GM18867 (cell line): ENCODE data around the gene KIF1A.
"Not testable (repeated sequence)": the region's sequence is repeated elsewhere in the genome, so short reads cannot be mapped to it uniquely, and the experiment has no call there.

Experiments
- ATAC-seq: cut with Tn5 transposase; IDR thresholded peaks from one replicate; pipeline ENCODE4 v1.9.1; 2021; ENCODE audit warnings: mild to moderate bottlenecking, moderate library complexity; ENCODE audit not compliant: unreplicated experiment

KIF1A gene

DNA sequence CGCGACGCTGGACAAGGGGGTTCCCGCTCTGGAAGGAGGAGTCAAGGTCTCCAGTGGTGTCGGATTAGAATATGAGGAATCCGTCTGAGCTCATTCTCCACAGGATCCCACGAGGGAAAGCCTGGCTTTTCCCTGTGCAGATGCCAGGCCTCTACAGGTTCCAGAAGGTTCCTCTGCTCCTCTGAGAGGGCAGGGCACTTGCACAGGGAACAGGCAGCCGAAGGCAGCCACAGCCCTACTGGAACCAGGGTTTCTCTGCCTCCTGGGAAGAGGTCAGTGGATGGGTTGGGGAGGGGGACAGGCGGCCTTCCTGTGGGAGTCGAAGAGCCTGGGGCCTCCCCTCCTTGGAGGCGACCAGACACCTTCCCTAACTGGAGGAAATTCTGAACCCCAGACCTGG is 130.0 kb downstream of the KIF1A start:
- ATAC-seq, result no peak

DNA sequence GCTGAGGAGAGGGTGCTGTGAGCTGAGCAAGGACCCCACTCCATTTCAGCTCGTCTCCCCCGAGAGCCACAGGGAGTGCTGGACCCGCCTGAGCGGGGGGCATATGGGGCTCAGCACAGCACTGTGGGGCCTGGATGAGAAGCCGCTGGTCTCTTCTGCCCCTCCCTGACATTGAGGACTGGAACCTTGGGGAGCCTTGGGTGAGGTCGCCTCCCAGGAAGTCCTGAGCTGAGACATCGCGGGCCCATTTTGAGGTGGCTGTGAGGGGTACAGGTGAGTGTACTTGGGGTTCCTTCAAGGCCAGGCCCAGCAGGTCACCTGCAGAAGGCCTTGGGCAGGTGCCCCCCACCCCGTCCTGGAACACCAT is 131.5 kb downstream of the KIF1A start:
- no peak for ATAC-seq

DNA sequence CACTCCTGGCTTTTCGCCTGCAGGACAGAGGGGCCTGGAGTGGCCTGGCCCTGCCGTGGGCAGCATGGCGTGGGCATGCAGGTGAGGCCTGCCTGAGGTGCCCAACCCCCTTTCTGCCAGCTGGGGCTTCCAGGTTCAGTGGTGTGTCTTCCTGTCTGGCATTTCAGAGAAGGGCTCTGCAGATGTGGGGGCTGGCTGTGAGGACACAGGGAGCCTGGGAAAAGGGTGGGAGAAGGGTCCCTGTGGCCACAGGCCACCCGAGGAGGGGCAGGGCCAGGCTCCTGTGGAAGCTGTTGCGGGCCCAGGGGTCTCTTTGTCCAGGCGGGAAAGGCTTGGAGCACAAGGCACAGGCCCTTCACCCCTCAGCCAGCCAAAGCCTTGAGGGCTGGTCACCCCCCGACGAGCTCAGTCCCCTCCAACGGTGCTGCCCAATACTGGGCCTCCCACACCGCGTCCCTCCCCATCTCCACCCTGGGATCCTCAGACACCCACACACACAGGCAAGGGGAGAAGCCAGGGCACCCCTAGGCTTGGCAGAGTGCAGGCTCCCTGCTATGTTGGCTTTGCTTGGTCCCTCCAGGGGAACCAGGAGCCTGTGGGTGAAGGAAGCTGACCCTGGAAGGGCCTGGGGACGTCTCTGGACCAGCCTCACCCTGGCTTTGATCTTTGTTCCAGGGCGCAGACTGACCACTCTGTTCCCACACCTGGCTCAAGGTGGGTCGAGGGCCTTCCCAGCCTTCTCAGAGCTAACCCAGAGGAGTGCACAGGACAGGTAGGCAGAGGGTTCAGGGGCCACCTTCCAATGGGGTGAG is 132.1 kb downstream of the KIF1A start:
- no peak for ATAC-seq

DNA sequence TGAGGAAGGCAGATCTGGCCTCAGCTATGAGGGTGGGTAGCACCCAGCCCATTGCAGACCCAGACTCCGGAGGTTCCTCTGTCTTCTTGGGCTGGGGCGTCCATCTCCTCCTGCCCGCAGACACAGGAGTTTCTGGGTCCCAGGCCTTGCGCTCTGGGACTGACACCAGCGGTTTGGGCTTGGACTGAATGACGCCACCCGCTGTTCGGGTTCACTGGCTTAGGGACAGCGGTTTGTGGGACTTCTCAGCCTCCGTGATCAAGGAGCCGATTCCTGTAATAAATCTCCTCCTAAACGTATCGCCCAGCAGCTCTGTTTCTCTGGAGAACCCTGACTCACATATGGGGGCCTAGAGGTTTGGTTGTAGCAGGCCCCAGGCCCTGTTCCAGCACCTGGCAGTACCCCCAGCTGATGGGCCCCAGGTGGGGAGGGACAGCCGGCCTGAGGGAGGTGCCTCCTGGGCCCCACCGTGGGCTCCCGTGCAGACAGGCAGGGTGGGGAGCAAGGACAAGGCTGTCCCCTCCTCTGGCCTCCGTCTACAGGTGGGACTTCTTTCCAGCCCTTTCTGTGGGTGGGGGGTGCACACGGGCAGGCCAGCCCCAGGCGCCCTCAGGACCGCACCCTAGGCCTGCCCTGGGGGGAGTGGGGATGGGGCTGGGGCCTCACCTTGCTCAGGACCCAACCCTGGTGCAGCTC is 132.8 kb downstream of the KIF1A start:
- ATAC-seq, result no peak

DNA sequence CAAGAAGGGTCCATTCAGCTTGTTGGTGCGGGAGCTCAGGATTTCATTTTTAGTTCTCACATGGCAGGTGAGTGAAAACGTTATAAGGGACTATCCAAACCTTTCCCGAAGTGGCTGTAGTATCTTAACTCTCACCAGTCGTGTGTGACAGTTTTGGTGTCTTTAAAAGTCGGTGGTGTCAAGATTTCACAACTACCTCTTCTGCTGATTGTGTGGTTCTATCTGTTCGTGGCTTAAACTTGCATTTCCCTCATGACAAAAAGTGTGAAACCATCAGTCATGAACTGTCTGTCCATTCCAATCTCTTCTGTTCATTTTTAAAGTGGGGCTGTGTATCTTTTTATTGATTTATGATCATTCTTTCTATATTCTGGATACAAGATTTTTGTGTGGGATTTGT is 133.6 kb downstream of the KIF1A start:
- no peak for ATAC-seq

DNA sequence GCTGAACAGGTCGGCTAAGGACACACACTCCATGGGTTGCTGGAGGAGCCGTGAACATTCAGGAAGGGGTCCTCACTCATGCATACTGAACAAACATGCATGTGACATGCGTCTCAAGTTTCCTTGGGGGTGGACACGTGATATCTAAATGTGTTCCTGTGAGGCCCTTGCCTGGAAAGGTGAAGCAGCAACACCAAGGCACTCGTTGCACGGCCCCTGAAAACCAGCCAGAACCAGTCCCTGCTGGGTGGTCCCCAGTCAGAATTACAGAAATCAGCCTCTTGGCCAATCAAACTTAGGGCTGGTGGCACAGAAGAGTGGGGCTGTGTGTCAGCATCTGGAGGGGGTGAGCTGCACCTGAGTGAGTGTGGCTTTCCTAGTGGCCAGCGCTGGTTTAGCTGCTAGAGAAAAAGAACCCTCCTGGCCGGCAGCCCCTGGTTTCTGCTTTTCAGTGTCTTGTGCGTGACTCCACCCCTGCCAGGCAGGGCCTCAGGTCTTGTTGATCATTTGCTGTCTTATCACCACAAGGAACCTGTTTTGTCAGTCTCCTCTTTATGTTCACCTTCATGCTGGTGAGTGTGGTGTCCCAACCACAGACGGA is 134.1 kb downstream of the KIF1A start:
- ATAC-seq, result no peak

DNA sequence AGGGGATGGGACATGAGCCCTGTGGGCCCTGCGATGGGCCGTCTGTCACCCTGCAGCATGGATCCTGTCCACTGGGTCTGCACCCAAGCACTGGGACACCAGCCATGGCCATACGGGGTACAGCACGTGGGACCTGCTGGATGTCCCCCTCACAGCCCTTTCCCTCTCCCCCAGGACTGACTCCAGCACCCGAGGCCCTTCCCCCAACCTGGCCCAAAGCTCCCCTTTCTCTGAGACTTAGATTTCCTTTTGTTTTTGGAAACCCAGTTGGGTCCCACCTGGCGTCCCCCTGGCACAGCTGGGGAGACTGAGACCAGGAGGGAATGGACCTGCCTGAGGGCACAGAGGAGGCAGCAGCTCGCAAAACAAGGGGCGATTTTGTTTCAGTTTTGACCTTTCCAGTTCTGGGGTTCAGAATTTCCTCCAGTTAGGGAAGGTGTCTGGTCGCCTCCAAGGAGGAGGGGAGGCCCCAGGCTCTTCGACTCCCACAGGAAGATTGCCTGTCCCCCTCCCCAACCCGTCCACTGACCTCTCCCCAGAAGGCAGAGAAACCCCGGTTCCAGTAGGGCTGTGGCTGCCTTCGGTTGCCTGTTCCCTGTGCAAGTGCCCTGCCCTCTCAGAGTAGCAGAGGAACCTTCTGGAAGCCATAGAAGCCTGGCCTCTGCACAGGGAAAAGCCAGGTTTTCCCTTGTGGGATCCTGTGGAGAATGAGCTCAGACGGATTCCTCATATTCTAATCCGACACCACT is 135.9 kb downstream of the KIF1A start:
- ATAC-seq, result not testable (repeated sequence)

DNA sequence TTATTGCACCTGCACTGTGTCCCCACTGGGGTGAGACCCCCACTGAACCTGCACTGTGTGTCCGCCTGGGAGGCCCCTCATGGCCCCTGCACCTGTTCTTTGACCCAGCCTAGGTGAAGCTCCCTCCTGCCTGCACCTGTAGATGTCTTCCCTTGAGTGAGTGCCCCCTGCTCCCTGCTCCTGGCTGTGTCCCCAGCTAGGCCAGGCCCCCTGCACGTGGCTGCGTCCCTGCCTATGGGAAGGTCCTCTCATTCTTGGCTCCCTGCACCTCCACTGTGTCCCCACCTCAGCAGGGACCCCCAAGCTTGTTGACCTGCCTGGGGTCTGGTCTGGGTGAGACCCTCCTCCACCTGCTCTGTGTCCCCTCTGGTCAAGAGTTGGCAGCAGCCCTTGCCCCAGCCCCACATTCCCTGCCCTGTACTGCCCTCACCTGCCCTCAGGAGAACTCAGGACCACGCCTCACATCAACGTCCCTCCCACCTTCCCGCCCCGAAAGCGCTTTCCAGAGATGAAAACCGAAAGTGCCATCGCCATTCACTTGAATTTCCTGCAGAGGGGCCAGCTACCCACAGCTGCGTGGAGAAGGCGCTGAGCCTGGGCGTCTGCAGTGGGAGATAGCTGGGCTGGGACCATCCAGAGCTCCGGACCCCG is 136.6 kb downstream of the KIF1A start:
- not testable (repeated sequence) for ATAC-seq

DNA sequence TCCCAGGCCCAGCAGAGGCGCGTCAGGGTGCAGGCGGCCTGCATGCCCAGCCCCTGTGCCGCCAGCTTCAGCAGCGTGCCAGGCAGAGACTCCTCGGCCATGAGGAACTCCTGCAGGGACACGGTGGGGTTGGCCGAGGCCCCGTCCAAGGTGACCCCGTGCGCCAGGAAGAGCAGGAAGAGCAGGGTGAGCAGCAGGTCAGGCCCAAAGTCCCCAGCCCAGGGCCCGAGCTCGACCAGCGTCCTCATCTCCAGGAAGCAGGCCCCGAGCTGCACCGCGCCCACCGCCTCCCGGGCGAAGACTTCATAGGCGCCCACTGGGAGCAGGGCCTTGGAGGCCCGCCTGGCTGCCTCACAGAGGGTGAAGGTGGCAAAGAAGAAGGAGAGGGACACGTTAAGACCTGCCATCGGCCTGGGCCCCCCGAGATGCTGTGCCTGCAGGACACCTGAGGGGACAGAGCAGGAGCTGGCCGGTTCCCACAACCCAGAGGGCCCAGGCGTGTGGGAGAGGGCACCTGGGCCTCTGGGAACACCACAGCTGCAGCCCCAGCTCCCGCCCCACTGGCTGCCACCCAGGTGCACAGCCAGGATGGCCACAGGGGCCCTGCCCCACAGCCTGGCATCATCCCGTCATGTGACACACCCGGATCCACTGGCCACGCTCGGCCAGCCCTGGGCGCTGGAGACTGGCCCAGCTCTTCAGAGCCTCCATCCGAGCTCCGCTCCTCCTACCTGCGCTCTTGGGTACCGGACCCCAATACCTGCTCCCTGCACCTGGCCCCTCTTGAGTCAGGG is 137.4 kb downstream of the KIF1A start, which contains the start of gene AQP12B:
AQP12B (minus strand) TSS at position 455 of the 794 bp plus-strand sequence; CDS start at position 407, 48 bp downstream.
- not testable (repeated sequence) for ATAC-seq

DNA sequence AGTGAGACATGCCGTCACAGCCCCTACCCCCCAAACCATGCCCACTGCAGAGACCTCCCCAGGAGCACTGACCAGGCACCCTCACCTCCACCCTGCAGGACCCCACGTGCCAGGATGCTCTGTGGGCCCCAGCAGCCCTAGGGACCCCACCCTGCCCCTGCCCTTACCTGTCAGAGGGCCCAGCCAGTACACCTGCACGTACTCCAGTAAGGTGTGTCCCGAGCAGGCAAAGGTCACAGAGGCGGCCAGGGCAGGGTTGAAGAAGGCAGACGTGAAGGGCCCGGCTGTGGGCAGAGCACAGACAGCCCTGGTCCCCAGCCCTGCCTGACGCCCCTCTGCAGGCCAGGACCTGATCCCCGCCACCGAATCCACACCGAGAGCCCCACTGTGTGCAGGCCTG is 139.8 kb downstream of the KIF1A start:
- ATAC-seq, result not testable (repeated sequence)

DNA sequence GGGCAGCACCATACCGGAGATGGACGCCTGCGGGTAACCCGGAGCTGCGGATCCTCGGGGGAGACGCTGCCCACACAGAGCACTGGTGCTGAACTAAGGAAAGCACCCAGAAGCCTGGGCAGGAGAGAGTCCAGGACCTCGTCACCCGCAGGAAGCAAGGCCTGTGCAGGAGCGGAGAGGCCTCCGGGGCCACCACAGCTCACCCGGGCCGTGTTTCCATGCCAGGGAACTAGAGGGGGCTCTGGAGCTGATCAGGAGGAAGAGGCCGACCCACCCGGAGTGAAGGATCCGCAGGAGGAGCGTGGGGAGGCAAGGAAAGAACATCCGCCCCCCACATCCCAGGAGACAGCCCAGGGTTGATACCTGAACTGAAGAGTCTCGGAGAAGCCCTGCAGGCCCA is 141.1 kb downstream of the KIF1A start:
- ATAC-seq, result not testable (repeated sequence)

DNA sequence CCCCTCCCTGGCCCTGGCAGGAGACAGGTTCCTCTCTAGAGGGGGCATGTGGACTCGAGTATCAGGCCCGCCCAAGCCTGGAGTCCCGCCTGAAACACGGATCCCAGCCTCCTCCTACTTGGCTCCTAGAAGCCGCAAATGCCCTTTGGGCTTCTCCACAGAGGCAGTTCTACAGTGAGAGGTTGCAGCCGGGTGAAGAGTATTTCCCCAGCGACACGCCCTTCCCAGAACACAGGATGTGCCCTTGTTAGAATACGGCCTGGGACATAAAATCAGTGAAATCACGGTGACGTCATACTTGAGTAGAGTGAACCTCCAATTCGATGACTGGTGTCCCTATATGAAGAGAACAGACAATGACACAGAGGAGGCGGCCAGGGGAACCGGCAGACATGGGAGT is 142.0 kb downstream of the KIF1A start:
- not testable (repeated sequence) for ATAC-seq

DNA sequence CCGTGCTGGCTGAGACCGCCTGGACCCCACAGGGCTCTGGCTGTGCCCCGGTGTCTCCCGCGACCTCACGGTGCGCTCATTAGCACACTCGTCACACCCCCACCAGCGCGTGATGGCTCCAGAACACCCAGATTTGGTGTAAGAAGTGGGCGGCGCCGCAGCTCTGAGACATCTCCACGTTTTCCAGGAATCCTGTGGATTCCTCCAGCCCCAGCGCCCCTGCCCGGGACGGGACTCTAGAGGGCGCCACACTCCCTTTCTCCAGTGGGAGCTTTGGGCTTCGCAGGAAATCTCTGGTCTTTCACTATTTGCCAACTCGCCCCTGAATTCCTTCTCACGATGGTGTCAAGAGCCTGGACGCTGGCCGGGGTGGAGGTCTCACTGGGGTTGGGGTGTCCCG is 144.7 kb downstream of the KIF1A start:
- not testable (repeated sequence) for ATAC-seq

DNA sequence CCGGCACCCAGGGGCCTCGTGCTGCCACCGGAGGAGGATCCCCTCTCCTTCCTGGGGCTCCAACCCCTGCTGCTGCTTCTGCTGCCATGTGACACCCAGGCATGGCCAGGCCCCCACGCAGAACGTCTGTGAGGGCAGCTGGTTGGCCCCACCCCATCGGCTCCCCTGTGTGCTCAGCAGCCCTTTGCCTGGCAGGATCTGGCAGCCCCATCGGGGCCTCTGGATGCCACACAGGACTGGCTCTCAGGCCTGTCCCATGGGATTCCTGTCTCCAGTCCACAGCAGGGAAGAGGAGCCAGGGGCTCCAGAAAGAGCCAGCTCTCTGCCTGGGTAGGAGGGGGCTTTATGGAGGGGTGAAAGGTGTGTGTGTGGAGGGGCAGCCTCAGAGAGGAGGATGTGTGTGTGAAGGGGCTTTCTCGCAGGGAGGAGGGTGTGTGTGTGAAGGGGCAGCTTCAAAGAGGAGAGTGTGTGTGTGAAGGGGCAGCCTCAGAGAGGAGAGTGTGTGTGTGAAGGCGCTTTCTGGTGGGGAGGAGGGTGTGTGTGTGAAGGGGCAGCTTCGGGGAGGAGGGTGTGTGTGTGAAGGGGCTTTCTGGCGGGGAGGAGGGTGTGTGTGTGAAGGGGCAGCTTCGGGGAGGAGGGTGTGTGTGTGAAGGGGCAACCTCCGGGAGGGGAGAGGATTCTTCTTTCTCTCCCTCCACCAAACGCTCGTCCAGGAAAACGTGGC is 145.4 kb downstream of the KIF1A start:
- ATAC-seq, result not testable (repeated sequence)

DNA sequence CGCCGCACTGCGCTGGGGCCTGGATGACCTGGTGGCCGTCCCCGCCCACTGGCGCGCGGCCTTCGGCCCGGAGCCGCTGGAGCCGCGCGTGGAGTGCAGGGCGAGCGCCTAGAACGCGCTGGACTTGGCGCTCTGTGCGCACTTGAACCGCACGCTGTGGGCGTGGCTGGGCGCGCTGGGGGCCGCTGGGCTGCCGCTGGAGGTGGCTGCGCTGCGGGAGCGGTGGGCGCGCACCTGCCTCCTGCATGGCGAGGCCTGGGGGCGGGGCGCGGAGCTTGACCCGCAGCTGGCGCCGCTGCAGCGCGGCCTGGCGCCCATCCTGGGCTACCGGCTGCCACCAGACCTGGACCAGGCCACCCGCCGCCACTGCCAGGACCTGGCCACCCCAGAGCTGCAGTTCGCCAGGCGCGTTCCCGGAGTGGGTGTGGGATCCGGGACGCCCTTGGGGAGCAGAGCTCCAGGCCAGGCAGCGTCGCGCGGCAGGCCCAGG is 147.3 kb downstream of the KIF1A start:
- ATAC-seq, result no peak

DNA sequence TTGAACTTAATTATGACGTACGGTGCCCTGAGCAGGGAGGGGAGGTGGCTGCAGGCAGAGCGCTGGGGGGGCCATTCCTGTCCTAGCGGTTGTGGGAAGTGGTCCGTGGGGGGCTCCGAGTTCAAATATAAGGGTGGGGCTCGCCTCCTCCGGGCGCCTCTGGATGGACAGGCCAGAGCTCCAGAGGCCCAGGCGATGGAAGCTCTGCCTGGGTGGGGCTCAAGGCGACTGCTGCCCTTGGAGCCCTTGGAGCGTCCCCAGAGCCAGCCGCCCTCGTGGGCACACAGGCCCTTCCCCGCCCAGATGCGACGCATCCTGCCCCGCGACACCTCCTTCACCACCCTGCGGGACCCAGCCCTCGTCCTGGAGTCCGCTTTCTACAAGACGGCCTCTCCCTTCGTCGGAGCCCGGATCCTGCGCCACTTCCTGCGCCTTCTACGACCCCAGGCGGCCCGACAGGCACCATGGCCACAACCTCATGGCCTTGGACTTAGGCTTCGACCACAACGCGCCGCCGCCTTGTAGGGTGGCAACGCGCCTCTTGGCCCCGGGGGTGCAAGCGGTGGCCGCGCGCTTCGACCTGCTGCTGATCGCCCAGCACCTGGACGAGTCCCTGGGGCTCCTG is 147.8 kb downstream of the KIF1A start:
- no peak for ATAC-seq

DNA sequence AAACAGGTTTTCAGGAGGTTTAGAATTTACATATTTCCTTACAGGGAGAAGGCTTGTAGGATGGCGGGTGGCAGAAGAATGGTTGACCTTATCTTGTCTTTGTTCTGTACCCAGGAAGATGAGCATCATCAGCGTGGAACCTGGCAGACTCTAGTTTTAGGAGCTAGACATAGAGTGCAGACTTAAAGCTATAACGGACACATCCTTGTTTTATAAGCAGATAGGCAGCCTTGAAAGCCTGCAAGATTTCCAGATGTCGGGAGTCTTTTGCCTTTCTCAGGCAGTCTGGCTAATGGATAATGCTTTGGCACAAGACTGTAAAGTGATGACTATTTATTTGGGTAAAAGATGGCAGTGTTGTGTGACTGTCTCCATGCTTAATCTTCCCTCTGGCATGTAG is 149.1 kb downstream of the KIF1A start:
- no peak for ATAC-seq

DNA sequence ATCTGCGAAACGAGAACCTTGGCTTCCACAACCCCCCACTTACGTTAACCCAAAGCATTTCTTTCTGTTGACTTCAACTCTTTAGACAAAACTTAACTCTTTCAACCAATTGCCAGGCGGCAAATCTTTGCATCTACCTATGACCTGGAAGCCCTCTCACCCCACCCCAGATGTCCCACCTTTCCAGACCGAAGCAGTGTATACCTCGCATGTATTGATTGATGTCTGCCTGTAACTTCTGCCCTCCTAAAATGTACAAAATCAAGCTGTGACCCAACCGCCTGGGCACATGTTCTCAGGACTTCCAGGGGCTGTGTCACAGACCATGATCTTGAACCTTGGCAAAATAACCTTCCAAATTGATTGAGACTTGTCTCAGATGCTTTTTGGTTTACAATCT is 149.6 kb downstream of the KIF1A start:
- ATAC-seq, result no peak

DNA sequence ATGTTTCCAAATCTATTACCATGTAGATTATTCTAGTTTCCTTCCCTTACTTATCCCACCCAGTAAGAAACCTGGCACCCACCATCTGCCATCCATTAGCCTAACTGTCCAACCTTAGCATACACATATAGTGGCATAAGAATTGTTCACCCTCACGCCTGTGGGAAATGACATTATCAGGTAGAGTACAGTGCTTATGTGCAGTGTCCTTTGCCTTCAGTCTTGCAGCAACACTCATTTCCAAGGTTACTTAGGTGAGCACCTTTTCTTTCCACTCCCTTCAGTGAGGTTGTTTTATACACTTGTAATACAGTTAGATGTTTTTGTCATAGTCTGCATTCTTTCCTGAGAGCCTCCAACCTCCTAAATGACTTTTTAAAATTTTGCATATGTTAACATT is 155.4 kb downstream of the KIF1A start:
- ATAC-seq, result no peak
